ENCODE measurements around the gene PLD2.
"Not testable (repeated sequence)": the region's sequence is repeated elsewhere in the genome, so short reads cannot be mapped to it uniquely, and the experiment has no call there.

Gene PLD2

DNA sequence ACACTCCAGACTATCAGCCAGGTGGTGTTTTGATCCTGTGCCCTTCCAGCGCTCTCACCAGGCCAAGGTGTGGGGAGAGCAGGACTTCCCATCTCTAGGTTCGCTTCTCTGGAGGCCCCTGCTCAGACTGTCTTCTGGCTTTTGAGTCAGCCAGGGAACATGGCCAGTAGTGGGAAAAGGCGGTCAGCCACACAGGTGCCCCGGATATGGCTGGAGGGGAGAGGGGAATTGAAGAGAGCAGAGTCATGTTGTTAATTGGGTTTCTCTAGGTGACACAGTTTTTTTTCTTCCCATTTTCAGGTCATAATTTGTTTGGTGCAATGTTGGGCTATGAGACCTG is 27.7 kb downstream of the PLD2 start:
- no peak for DNase-seq

DNA sequence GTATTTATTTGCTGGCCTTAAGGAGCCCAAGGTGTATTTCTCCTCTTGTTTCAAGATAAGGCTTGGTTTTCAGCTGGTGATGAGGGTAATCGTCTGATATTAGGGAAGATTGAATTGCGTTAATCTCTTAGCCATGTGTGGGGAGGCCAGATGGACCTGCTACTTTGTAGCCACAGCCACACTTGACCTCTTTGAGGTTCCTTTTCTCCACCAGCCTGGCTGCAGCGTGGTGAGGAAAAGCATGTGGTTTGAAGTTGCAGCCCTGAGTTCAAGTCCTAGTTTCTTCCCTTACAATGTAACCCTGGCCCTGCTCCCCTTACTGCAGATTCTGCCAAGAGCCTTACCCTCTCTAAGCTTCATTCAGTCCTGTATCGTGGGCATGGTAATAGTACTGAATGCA is 29.3 kb downstream of the PLD2 start:
- DNase-seq: no peak

DNA sequence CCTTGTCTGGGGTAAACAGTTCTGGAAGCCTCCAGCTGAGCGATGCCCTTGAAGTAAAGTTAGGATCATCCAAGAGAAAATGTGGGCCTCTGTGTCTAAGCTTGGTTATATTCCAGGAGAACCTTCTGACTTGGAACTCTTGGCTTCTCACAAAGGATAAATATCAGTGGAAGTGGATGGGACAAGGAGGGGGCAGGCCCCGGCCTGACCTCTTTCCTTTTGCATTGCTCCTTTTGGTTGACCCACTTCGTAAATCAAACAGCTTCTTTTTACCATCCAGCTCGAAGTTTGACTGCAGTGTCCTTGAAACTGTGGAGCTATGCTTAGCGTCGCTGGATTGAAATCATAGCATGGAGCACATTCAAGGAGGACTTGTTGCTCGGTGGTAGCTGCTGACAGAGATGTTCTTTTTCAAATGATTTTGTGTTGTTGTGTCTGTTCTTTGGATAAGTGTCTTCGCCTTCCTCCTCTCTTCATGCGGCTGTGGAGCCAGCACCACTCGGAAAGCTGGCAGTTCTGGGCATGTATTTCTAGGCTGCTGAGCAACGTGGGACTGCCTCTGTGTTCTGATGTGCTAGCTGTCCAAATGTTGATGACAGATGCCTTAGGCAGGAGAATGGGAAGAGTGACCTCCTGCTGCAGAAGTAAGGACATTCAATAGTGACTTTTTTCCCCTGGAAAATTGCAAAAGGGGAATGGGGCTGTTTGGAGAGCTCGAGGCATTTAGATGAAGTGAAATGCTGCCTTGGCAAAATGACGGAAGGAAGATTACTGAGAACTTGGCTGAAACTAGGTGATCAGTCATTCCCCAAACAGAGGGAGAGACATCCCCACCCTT is 30.7 kb downstream of the PLD2 start:
- no peak for DNase-seq

DNA sequence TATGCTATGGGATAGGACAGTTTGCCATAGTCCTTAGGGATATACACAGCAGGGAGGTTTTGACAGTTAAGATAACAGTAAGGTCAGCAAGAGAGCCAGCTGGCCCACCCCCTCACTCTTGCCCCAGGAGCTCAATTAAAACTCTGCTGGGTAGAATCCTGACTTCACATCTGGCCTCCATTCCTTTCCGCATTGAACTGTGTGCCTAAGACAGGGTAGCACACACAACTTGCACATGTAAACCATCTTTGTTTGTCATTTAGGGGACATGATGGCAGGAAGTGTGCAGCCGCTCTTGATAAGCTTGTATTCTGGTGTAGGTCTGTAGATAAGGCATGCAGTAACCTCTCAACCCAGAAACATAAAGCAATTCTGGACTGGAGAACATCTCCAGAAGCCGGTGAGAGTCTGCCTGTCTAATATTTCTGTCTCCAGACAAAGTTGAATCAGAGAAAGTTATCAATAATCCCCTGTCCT is 31.4 kb downstream of the PLD2 start:
- DNase-seq: no peak

DNA sequence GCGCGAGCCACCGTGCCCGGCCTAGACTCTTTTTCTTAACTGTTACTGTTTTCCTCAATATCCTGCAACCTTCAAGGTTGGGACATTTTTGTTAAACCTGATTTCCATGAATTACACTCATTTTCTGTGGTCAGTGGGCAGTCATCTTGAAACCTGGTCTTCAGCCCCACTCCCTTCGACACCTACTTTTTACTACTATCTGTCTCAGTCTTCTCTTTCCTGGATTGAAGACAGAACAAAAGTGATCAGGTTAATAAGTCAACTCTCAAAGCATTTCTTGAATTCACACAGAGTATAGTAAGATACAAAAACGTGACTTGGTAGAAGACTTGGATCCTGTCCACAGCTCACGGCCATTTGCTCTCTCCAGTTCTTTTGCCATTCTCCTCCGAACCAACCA is 32.3 kb downstream of the PLD2 start:
- no peak for DNase-seq

DNA sequence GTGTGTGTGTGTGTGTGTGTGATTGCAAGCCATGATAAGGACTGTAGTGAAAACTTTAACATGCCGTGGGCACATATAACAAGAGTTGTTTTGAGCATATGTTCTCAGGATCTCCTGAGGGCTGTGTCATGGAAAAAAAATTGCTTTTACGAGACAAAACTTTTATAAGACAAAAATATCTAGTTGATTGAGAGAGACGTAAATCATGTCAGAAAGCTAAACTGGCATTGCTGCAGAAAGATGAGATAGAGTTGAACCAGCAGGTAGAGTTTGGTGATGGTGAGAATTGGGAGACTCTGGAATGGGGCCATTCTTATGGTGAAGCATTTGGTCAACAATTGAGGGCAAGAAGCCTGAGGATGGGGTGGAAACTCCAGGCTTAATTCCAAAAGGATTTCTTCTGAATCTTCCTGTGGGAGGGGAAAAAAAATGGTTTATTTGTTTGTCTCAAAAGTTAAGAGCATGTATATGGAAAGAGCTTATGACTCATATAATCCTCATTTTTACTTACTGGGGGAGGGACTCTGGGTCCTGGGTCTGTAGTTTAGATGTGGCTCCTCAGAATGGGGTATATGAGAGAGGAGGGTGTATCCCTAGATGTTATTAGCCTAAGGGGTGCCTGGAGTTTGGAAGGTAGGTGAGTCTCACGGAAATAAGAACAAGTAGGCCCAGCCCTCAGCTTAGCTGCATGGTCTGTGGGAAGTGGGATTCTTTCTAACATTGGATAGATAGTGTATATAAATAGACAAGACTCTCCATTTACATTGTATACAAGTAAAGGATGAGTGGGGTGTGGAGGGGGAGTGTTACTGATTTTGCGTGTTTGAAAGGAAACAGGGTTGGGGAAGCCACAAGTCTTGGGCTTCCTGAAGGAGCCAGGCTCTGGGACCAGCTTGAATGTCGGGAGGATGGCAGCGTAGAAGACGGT is 33.3 kb downstream of the PLD2 start:
- DNase-seq: no peak

DNA sequence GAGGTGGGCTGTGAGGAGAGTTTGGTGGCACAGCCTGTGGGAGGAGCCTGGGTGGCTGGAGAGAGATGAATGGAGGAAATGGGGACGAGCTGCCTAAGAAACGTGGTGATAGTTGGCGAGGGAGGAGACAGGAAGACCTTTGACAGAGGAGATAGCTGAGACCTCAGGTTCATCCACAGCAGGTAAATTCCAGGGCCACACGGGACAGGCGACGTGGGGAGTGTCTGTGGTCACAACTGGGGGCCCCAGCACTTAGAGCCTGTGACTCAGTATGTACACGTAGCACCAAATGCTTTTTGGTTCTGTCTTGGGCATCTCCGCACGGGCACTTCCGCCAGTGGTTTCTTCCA is 33.9 kb downstream of the PLD2 start:
- DNase-seq: no peak

DNA sequence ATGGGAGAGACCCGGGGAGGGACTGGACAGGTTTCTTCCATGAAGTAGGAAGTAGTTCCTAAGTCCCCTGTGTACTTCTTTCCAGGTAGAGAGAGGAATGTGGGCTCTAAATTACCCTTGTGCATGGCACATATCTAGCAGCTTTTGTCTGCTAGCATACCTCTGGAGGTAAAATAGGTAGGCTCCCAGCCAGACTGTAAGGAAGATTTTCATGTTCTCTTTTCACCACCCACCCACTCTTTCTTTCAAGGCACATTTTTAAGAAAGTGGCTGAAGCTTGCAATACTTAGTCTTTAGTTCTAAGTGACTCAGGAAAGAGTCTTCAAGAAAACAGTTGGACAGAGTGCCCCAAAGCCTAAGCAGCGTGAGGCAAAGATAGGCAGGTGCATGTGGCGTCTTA is 35.4 kb downstream of the PLD2 start:
- no peak for DNase-seq

DNA sequence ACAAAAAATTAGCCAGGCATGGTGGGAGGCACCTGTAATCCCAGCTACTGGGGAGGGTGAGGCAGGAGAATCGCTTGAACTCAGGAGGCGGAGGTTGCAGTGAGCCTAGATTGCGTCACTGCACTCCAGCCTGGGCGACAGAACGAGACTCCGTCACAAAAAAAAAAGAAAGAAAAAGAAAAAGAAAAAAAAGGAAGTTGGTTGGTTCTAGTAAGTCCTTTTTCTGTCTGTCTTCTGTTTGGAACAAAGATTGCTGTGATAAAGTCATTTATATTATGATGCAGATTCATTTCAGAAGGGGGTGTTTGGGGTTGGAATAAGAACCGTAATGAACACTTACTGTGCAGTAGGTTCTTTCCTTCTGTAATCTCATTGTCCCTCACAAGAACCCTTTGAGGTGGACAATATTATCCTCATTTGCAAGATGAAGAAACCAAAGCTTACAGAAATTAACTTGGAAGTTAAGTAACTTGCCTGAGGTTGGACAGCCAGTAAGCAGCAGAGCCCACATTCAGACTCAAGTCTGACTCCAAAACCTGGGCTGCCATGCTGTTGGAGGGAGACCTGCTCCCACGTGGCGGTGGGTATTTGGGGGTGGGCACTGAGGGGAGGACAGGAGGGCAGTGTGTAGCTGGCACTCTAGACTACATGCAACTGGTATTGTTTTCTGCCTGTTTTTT is 36.5 kb downstream of the PLD2 start:
- no peak for DNase-seq

DNA sequence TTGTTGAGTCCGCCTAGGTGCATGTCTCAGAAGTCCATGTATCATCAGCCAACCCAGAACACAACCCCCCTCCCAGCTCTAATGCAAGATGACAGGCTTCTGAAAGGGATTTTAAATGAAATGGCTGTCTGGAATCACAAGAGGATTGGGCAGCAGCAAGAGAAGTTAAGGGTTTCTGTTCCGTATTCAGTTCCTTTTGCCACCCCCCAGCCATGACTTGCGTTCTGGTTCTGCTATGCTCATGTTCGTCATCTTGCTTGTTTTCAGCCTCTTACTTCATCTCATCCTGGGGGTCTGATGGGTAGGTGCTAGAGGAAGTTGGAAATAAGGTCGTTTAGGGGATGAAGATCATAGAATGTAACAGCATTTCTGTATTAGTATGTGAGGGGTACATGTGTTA is 38.2 kb downstream of the PLD2 start:
- DNase-seq: no peak

DNA sequence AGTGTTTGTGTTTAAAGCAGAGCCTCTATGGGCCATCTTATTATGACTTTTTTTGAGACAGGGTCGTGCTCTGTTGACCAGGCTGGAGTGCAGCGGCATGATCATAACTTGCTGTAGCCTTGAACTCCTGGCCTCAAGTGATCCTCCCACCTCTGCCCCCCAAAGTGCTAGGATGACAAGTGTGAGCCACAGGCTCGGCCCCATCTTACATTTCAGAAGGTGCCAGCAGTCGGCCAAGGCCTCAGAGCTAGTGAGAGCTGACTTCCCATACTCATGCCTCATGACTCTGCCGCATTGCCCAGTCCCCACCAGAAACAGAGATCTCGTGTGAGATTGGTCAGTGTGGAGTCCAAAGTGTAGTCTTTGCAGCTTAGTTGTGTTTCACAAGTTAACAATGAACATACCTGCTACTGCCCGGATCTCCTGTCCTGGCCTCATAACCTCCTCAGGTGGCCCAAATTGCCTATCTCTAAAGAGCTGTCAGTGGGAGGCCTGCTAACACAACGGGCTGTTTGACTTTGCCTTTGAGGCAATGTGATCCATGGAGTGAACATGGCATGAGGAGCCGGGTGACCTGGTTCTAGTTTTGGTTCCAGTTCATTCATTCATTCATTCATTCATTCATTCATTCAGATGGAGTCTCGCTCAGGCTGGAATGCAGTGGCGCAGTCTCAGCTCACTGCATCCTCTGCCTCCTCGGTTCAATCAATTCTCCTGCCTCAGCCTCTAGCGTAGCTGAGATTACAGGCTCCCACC is 39.9 kb downstream of the PLD2 start:
- DNase-seq: no peak

DNA sequence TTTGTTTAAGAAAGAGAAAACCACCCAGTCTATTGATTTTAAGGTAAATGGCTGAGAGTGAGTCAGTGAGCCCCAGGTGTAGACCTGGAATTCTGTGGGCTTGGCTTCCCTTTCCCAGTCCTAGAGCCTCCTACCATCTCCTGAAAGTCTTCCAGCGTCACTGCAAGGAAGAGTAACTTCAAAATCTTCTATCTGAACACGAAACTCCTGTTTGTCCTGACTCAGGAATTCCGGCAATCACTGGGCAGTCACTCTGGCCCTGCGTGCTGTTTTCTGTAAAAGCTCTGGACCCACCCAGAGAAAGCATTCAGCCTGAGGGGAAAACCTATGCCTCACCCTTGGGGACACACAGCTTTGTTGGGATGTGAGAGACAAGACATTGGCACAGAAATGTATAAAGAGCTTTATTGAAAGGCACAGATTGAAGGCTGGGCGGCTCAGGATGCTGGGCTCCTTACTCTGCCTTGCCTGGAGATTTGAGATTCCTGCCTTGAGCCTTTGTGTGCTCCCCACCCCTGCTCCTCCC is 42.1 kb downstream of the PLD2 start:
- DNase-seq: no peak

DNA sequence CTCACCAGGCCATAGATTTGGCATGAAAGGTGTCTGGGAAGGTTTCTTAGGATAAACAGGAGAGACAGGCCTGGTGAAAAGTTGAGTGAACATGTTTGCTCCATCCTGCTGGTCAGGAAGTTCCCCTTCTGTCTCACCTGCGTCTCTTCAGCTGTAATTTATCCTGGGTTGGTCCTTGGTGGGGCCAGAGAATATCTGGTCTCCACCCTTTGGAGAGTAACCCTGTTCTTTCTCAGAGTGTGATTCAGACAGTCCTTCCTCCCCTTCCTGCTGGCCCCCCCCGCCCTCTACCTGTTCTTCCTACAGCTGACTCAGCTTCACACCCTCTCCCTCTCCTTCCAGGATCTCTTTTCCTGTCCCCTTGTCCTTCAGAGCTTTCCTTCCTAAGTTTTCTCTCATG is 43.3 kb downstream of the PLD2 start:
- no peak for DNase-seq

DNA sequence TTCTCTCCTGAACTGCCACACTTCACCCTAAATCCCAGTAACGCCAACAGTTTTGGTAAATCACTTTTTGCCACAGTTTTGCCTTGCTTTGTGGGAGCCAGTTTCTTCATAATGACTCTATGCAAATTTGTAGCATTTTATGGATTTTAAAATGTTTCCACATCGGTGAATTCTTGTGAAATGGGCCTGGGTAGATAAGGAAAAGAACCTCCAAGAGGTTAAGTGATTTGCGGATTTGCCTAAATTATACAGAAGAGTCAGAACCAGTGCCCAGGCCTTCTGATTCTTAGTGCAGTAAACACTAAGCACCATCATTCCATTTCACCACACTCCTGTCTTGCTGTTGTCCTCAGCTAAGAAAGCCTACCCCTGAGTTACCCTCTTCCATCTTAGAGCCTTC is 44.1 kb downstream of the PLD2 start:
- no peak for DNase-seq

DNA sequence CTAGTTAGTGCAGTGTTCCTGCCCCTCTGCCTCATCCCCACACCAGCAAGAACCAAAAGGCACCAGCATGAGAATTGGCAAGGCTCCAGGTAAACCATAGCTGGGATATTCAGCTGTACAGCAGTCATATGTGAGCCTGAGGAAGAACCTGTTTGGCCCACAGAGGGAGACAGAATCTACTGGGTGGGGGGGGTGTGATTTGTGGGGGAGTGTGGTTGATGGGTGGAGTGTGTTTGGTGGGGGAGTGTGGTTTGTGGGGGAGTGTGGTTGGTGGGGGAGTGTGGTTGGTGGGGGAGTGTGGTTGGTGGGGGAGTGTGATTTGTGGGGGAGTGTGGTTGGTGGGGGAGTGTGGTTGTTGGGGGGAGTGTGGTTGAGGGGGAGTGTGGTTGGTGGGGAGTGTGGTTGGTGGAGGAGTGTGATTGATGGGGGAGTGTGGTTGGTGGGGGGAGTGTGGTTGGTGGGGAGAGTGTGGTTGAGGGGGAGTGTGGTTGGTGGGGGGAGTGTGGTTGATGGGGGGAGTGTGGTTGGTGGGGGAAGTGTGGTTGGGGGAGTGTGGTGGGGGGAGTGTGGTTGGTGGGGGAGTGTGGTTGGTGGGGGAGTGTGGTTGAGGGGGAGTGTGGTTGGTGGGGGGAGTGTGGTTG is 45.7 kb downstream of the PLD2 start:
- peak; percentile 19 for DNase-seq

DNA sequence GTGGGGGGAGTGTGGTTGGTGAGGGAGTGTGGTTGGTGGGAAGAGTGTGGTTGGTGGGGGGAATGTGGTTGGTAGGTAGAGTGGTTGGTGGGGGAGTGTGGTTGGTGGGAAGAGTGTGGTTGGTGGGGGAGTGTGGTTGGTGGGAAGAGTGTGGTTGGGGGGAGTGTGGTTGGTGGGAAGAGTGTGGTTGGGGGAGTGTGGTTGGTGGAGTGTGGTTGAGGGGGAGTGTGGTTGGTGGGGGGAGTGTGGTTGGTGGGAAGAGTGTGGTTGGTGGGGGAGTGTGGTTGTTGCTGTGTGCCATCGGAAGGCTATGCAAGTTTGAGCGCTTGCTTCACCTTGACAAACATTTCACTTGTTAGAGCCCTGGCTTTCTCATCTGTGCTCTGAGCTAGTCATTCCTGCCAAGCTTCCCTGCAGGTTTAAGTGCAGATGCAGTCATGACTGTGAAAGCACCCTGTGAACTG is 46.3 kb downstream of the PLD2 start:
- DNase-seq: no peak

DNA sequence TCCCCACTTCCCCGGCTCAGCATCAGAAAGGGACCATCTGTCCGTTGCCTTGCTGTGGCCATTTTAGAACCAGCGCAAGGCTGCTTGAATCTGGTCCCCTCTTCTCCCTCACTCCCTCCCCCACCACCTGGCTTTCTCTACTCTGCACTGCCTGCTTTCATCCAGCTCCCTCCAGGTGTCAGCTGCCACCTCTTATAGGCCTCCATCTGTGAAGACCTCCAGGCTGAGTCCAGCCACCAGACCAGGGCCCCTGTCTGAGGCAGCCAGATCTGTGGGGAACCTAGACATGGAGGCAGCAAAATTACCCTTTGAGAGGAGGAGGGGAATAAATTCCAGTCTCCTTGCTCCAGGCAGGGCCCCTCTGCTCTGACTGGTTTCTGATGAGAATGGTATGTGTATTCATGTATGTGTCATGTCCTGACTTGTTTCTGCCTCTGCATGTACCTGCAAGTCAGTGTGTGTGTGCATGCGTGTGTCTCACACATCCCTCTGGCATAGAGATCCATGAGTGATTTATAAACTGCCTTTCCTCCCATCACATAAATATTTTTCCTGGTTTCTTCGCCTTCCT is 47.2 kb downstream of the PLD2 start:
- DNase-seq: peak; percentile 27

DNA sequence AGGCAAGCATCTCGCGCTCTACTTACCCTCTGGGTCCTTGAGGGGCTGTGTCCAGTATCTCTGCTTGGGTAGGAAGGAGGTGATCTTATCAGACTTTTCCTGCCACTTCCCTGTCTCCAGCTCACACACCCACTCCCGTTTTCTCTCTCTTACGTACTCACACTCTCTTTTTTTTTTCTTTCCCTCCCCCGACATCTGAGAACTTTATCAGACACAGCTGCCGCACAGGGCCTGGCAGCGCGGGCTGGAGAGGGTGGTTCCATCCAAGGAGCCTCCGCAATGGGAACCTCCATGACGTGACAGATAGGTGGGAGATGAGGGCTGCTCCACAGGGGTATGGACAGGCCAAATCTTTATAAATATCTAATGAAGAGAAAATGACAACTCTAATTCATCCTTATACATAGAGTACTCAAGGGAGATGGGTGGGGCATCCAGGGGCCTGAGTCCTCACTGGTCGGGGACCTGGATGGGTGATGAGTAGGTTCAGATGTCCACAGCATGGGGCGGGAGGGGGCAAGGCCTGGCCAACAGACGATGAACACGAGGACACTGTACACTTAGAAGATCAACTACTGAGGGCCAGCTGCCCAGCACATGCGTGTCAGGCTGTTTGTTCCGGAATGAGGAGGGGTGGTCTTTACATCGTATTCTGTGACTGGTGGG is 49.5 kb downstream of the PLD2 start:
- DNase-seq: no peak

DNA sequence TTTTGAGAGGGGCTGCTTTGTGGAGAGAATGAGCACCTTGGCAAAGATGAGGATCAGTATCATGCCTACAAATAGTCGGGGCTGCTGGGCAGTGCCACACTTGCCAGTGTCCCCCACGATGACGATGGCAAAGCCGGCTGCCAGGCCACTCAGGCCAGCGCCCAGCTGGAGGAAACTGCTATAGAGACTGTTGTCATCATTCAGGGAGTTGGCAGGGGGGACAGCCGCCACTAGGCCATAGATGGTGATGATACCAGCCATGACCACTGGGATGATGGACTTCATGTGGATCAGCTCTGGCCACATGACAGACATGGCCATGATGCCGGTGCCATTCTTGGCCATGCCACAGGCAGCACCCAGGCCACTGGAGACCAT is 50.0 kb downstream of the PLD2 start:
- DNase-seq: no peak

DNA sequence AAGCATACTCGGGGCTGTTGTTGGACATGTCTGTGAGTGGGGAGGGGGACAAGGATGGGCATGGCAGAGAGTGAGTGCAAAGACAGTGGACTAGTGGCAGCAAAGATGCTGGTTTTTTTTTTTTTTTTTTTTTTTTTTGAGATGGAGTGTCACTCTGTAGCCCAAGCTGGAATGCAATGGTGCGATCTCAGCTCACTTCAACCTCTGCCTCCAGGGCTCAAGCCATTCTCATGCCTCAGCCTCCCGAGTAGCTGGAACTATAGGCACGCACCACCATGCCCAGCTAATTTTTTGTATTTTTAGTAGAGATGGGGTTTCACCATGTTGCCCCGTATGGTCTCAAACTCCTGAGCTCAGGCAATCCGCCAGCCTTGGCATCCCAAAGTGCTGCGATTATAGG is 50.4 kb downstream of the PLD2 start:
- DNase-seq: not testable (repeated sequence)

Measured in NCI-H1105 treated with DMSO at 0.1 percent for 48 hours (cell line).